ENCODE measurements around the gene SND1.

Gene SND1

GRCh38 chr7:127822822-127823508 is 171.0 kb downstream of the SND1 start:
- peaks cover 29% of the 10 kb centered on the region for H3K79me2 ChIP-seq (ENCODE audit: control insufficient read depth, low read length)

GRCh38 chr7:127824682-127825081 is 172.7 kb downstream of the SND1 start:
- H3K27ac ChIP-seq (ENCODE audit: low read depth, low read length) = no peak overlapping the region
- H4K20me1 ChIP-seq (ENCODE audit: control insufficient read depth, insufficient read depth, low read depth, low read length) = no peaks in the 10 kb centered on the region; the same call in 1 of the 2 replicates
- peaks cover 9% of the 10 kb centered on the region for H3K36me3 ChIP-seq (ENCODE audit: control insufficient read depth, low read length)
- no peak overlapping the region for H3K4me3 ChIP-seq (ENCODE audit: low read length)
- no peaks in the 10 kb centered on the region for H3K9me2 ChIP-seq (replicated peaks; ENCODE audit: control insufficient read depth, low read length)
- H3K79me2 ChIP-seq (ENCODE audit: control insufficient read depth, low read length) = peaks cover 21% of the 10 kb centered on the region
- H3F3A ChIP-seq (ENCODE audit: control insufficient read depth, insufficient read depth) = peaks cover 7% of the 10 kb centered on the region
- H3K27me3 ChIP-seq (ENCODE audit: control insufficient read depth, low read length) = no peaks in the 10 kb centered on the region
- H3K4me1 ChIP-seq (ENCODE audit: control insufficient read depth, low read length) = peaks cover 28% of the 10 kb centered on the region
- no peak overlapping the region for H3K4me2 ChIP-seq (ENCODE audit: low read length)
- H3K9me3 ChIP-seq (ENCODE audit: control insufficient read depth, insufficient read depth, low read length) = no peaks in the 10 kb centered on the region
- TF ChIP-seq CTCF (IDR thresholded peaks at IDR 0.05; ENCODE audit: low read depth, low read length, poor library complexity, severe bottlenecking) (no peak), EZH2phosphoT487 (IDR thresholded peaks at IDR 0.05; ENCODE audit: borderline replicate concordance, low read length) (no peak)

More at GRCh38 chr7:127822822-127823508, 171.0 kb downstream of the SND1 start:
- no peak for TF ChIP-seq EZH2phosphoT487 (IDR thresholded peaks at IDR 0.05; ENCODE audit: borderline replicate concordance, low read length)
- no peak for TF ChIP-seq CTCF (IDR thresholded peaks at IDR 0.05; ENCODE audit: low read depth, low read length, poor library complexity, severe bottlenecking)
- peaks cover 16% of the 10 kb centered on the region for H3K36me3 ChIP-seq (ENCODE audit: control insufficient read depth, low read length)
- H3K4me1 ChIP-seq (ENCODE audit: control insufficient read depth, low read length) = peaks cover 14% of the 10 kb centered on the region
- H3K4me2 ChIP-seq (ENCODE audit: low read length) = peak overlapping the region; percentile 1; the same call in 1 of the 2 replicates
- H3K4me3 ChIP-seq (ENCODE audit: low read length) = no peak overlapping the region
- no peaks in the 10 kb centered on the region for H3K27me3 ChIP-seq (ENCODE audit: control insufficient read depth, low read length)
- peaks cover 2% of the 10 kb centered on the region; the same call in 1 of the 2 replicates for H4K20me1 ChIP-seq (ENCODE audit: control insufficient read depth, insufficient read depth, low read depth, low read length)
- H3K27ac ChIP-seq (ENCODE audit: low read depth, low read length) = no peak overlapping the region
- no peaks in the 10 kb centered on the region for H3K9me3 ChIP-seq (ENCODE audit: control insufficient read depth, insufficient read depth, low read length)
- no peaks in the 10 kb centered on the region for H3K9me2 ChIP-seq (replicated peaks; ENCODE audit: control insufficient read depth, low read length)
- no peaks in the 10 kb centered on the region for H3F3A ChIP-seq (ENCODE audit: control insufficient read depth, insufficient read depth)

GRCh38 chr7:127828843-127829500 is 177.0 kb downstream of the SND1 start:
- Histone ChIP-seq H3K4me1 (ENCODE audit: control insufficient read depth, low read length) (peaks cover 21% of the 10 kb centered on the region), H3K36me3 (ENCODE audit: control insufficient read depth, low read length) (peaks cover 21% of the 10 kb centered on the region), H3K27ac (ENCODE audit: low read depth, low read length) (no peak overlapping the region), H3K4me3 (ENCODE audit: low read length) (no peak overlapping the region), H3K79me2 (ENCODE audit: control insufficient read depth, low read length) (peaks cover 30% of the 10 kb centered on the region), H3K27me3 (ENCODE audit: control insufficient read depth, low read length) (no peaks in the 10 kb centered on the region), H3K9me3 (ENCODE audit: control insufficient read depth, insufficient read depth, low read length) (no peaks in the 10 kb centered on the region), H3K4me2 (ENCODE audit: low read length) (peak overlapping the region; percentile 38), H4K20me1 (ENCODE audit: control insufficient read depth, insufficient read depth, low read depth, low read length) (no peaks in the 10 kb centered on the region), H3K9me2 (replicated peaks; ENCODE audit: control insufficient read depth, low read length) (no peaks in the 10 kb centered on the region), H3F3A (ENCODE audit: control insufficient read depth, insufficient read depth) (peaks cover 7% of the 10 kb centered on the region)
- TF ChIP-seq CTCF (IDR thresholded peaks at IDR 0.05; ENCODE audit: low read depth, low read length, poor library complexity, severe bottlenecking) (no peak), EZH2phosphoT487 (IDR thresholded peaks at IDR 0.05; ENCODE audit: borderline replicate concordance, low read length) (no peak)
